ENCODE results near the gene POLR2C. TPM values are rescaled to one million over a fixed set of nuclear protein-coding genes. Genes with fewer than 3 reads are reported as not detected.

The POLR2C gene
- total and polyA plus RNA-seq, 2 of the 13 experiments (the other 11 are each of a cell fraction or from before 2014, with no cell fraction given) = 104 to 216 TPM

- TF ChIP-seq AKAP8 (CRISPR knock-in tag; IDR thresholded peaks at IDR 0.05) = peak; percentile 77; the same call in 1 of the 2 replicates
- peak; percentile 75; the same call in 1 of the 2 replicates for TF ChIP-seq ISL2 (CRISPR knock-in tag; IDR thresholded peaks at IDR 0.05)
- TF ChIP-seq EHMT2 (IDR thresholded peaks at IDR 0.05; ENCODE audit: borderline replicate concordance, low read depth, low read length) = no peak
- TF ChIP-seq SNAI1 (CRISPR knock-in tag; IDR thresholded peaks at IDR 0.05; ENCODE audit: borderline replicate concordance) = no peak; the same call in 1 of the 2 replicates
- TF ChIP-seq ZNF577 (CRISPR knock-in tag; IDR thresholded peaks at IDR 0.05; ENCODE audit: borderline replicate concordance, low read depth) = 0 out of 2 replicates have a peak, but pooled peaks have one; percentile 84
- TF ChIP-seq SKI (IDR thresholded peaks at IDR 0.05; ENCODE audit: partially characterized antibody) = peak; percentile 89
- TF ChIP-seq TBP (CRISPR knock-in tag; IDR thresholded peaks at IDR 0.05) = no peak
- no peak; the same call in 1 of the 2 replicates for TF ChIP-seq GPN1 (CRISPR knock-in tag; IDR thresholded peaks at IDR 0.05; ENCODE audit: borderline replicate concordance)
- no peak for TF ChIP-seq ZNF367 (CRISPR knock-in tag; IDR thresholded peaks at IDR 0.05; ENCODE audit: borderline replicate concordance)
- TF ChIP-seq ZNF362 (CRISPR knock-in tag; IDR thresholded peaks at IDR 0.05; ENCODE audit: borderline replicate concordance) = peak; percentile 45; the same call in 1 of the 2 replicates
- TF ChIP-seq KDM5A (IDR thresholded peaks at IDR 0.05; ENCODE audit: borderline replicate concordance, low read length) = peak; percentile 90
- TF ChIP-seq UBTF (CRISPR knock-in tag; IDR thresholded peaks at IDR 0.05) = peak; percentile 97
- 0 out of 2 replicates have a peak, but pooled peaks have one; percentile 56 for TF ChIP-seq STAT6 (CRISPR knock-in tag; IDR thresholded peaks at IDR 0.05; ENCODE audit: borderline replicate concordance)
- peak; percentile 65; the same call in 1 of the 2 replicates for TF ChIP-seq HDAC2 (CRISPR knock-in tag; IDR thresholded peaks at IDR 0.05)
- TF ChIP-seq CCDC6 (CRISPR knock-in tag; IDR thresholded peaks at IDR 0.05) = peak; percentile 68; the same call in 1 of the 2 replicates
- no peak; the same call in 1 of the 2 replicates for TF ChIP-seq HBP1 (CRISPR knock-in tag; IDR thresholded peaks at IDR 0.05; ENCODE audit: low read depth)
- no peak for TF ChIP-seq MLXIP (CRISPR knock-in tag; IDR thresholded peaks at IDR 0.05; ENCODE audit: borderline replicate concordance)
Measured at GRCh38 chr16:57447186-57447962, 15.1 kb upstream of the POLR2C start, which contains the start of the genes CIAPIN1 and COQ9 (continued).
